Measurements from ENCODE around the gene TMEM53. TPM values are rescaled to one million over a fixed set of nuclear protein-coding genes. Genes with fewer than 3 reads are reported as not detected.

The TMEM53 gene
- total RNA-seq, 1 donor from 2014 or later, result 6.1 TPM

DNA sequence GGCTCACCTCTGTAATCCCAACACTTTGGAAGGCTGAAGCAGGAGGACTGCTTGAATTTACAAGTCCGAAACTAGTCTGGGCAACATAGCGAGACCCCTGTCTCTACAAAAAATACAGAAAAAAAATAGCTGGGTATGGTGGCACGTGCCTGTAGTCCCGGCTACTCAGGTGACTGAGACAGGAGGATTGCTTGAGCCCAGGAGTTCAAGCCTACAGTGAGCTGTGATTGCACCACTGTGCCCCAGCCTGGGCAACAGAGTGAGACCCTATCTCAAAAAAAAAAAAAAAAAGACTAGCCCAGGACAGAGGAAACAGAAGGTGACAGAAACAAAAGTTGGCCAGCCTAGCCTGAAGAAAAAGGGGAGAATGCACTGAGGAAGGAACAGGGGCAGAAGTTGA is 21.4 kb upstream of the TMEM53 start:
- no peak overlapping the region for H3K4me3 ChIP-seq (ENCODE audit: low read depth, low read length)
- FAIRE-seq, result no peak
- no peaks in the 10 kb centered on the region for H3K36me3 ChIP-seq (ENCODE audit: control insufficient read depth, insufficient read depth, low read length)
- H3K27me3 ChIP-seq (ENCODE audit: control insufficient read depth, insufficient read depth, low read length), result no peaks in the 10 kb centered on the region
- no peak for DNase-seq (ENCODE audit: low read depth)
- TF ChIP-seq, protein P1, sequence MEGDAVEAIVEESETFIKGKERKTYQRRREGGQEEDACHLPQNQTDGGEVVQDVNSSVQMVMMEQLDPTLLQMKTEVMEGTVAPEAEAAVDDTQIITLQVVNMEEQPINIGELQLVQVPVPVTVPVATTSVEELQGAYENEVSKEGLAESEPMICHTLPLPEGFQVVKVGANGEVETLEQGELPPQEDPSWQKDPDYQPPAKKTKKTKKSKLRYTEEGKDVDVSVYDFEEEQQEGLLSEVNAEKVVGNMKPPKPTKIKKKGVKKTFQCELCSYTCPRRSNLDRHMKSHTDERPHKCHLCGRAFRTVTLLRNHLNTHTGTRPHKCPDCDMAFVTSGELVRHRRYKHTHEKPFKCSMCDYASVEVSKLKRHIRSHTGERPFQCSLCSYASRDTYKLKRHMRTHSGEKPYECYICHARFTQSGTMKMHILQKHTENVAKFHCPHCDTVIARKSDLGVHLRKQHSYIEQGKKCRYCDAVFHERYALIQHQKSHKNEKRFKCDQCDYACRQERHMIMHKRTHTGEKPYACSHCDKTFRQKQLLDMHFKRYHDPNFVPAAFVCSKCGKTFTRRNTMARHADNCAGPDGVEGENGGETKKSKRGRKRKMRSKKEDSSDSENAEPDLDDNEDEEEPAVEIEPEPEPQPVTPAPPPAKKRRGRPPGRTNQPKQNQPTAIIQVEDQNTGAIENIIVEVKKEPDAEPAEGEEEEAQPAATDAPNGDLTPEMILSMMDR (IDR thresholded peaks at IDR 0.05; ENCODE audit: insufficient read depth, low read length, severe bottlenecking), result no peak

DNA sequence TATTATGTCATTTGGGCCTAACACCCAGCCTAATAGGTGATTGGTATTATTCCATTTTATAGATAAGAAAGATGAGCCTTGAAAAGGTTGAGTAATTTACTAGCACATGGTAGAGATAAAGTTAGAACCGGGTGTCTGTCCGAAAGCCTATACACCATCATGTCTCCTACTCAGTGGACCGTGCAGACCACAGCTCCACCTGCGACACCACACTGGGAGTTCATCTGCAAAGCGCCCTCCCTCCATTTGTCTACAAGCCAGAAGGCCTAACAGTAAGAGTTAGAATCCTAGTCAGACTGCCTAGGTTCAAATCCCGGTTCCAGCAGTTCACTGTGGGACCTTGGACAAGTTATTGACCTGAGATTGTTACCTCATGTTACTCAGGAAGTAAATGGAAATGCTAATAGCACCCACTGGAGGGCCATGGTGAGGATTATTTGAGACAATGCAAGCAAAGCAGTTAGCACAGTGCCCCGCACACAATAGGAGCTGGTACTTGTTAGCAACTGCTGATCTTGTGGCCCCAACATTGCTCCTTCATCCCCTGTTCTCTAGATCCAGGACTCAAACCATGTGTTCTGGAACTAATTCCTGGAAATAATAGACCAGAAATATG is 20.7 kb upstream of the TMEM53 start:
- no peaks in the 10 kb centered on the region for H3K27me3 ChIP-seq (ENCODE audit: control insufficient read depth, insufficient read depth, low read length)
- no peak overlapping the region for H3K4me3 ChIP-seq (ENCODE audit: low read depth, low read length)
- FAIRE-seq, result no peak
- no peaks in the 10 kb centered on the region for H3K36me3 ChIP-seq (ENCODE audit: control insufficient read depth, insufficient read depth, low read length)
- DNase-seq (ENCODE audit: low read depth), result no peak
- TF ChIP-seq, protein P1 (IDR thresholded peaks at IDR 0.05; ENCODE audit: insufficient read depth, low read length, severe bottlenecking), result no peak

DNA sequence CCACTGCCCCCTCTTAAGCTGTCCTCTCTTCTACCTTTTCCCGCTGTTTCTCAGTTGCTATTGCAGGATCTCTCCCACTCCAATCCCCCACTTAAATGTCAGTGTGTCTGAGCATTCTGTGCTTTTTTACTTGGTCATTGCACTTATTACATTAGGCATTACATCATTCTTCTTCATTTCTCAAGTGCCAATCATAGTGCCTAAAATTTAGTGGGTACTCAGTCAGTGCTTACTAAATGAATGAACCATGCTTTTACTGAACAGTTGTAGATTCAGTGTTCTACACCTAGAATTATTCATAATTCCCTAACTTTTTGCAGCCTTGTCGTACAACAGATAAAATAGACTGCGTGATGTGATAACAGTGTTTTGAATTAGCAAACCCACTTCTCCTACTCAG is 19.6 kb upstream of the TMEM53 start:
- FAIRE-seq (no peak), DNase-seq (ENCODE audit: low read depth) (no peak)
- TF ChIP-seq, protein P1 (IDR thresholded peaks at IDR 0.05; ENCODE audit: insufficient read depth, low read length, severe bottlenecking), result no peak

DNA sequence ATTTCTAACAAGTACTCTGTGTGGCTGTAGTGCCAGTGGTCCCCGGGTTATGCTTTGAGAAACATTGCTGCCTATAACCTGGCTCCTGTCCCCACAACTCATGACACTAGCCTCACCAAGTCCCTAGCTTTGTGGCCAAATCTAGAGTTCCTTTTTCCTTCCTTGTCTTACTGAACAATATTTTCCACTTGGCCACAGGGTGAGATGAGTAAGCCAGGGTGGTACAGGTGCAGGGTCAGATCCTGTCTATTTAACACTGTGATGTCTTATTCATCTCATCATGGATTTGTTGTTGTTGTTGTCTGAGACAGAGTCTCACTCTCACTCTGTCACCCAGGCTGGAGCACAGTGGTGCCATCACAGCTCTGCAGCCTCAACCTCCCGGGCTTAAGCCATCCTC is 18.9 kb upstream of the TMEM53 start:
- H3K36me3 ChIP-seq (ENCODE audit: control insufficient read depth, insufficient read depth, low read length), result no peaks in the 10 kb centered on the region
- TF ChIP-seq, protein P1 (IDR thresholded peaks at IDR 0.05; ENCODE audit: insufficient read depth, low read length, severe bottlenecking), result no peak
- DNase-seq (ENCODE audit: low read depth), result no peak
- FAIRE-seq, result no peak
- H3K4me3 ChIP-seq (ENCODE audit: low read depth, low read length), result no peak overlapping the region
- no peaks in the 10 kb centered on the region for H3K27me3 ChIP-seq (ENCODE audit: control insufficient read depth, insufficient read depth, low read length)

More for the DNA sequence above, 19.6 kb upstream of the TMEM53 start:
- H3K4me3 ChIP-seq (ENCODE audit: low read depth, low read length), result no peak overlapping the region
- H3K36me3 ChIP-seq (ENCODE audit: control insufficient read depth, insufficient read depth, low read length), result no peaks in the 10 kb centered on the region
- no peaks in the 10 kb centered on the region for H3K27me3 ChIP-seq (ENCODE audit: control insufficient read depth, insufficient read depth, low read length)

DNA sequence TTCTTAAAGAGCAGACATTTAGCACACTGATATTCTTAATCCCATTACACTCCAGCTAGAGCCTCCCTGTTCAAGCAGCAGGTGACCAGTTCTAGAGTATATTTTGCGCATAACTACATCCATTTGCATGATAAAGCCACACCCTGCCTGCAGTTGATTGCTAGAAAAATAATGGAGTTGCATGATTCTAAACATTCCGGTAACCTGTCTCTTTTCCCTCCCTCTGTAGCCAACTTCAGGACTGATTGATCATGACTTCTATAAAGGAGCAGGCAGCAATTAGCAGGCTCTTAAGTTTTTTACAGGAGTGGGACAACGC is 15.1 kb upstream of the TMEM53 start:
- TF ChIP-seq, protein P1 (IDR thresholded peaks at IDR 0.05; ENCODE audit: insufficient read depth, low read length, severe bottlenecking), result no peak
- FAIRE-seq (no peak), DNase-seq (ENCODE audit: low read depth) (no peak)
- no peaks in the 10 kb centered on the region for H3K27me3 ChIP-seq (ENCODE audit: control insufficient read depth, insufficient read depth, low read length)
- H3K4me3 ChIP-seq (ENCODE audit: low read depth, low read length), result no peak overlapping the region
- no peaks in the 10 kb centered on the region for H3K36me3 ChIP-seq (ENCODE audit: control insufficient read depth, insufficient read depth, low read length)

DNA sequence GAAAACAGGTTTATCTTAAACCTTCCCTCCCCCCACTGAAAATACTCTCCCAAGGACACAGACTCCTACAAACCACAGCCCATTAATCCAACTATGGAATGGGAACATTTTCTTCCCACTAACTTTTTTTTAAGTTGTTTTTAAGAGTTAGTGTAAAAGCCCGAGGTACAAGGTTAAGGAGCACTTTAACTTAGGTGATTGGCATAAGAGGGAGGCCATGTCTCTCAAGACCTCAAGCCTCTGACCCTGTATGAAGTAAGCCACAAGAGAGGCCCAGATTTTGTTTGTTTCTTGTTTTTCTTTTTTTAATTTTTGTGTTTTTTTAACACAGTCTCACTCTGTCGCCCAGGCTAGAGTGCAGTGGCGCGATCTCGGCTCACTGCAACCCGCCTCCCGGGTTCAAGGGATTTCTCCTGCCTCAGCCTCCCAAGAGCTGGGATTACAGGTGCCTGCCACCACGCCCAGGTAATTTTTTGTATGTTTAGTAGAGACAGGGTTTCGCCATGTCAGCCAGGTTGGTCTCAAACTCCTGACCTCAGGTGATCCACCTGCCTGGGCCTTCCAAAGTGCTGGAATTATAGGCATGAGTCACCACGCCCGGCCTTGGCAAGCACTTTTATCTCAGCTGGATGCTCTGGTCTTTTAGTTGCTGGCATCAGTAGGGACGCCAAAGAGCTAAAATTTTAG is 14.6 kb upstream of the TMEM53 start:
- Histone ChIP-seq H3K4me3 (ENCODE audit: low read depth, low read length) (no peak overlapping the region), H3K36me3 (ENCODE audit: control insufficient read depth, insufficient read depth, low read length) (no peaks in the 10 kb centered on the region), H3K27me3 (ENCODE audit: control insufficient read depth, insufficient read depth, low read length) (no peaks in the 10 kb centered on the region)
- DNase-seq (ENCODE audit: low read depth) (no peak), FAIRE-seq (no peak)
- TF ChIP-seq, protein P1 (IDR thresholded peaks at IDR 0.05; ENCODE audit: insufficient read depth, low read length, severe bottlenecking), result no peak

Data from bronchial epithelial cell (primary cell).